Measurements from ENCODE around the gene CENPI. TPM values are rescaled to one million over a fixed set of nuclear protein-coding genes. Genes with fewer than 3 reads are reported as not detected.
A peak's percentile ranks its signal among the peaks of the same experiment; 100 is the strongest.

CENPI gene
- total and polyA plus RNA-seq, 2 of the 13 experiments (the other 11 are each of a cell fraction or from before 2014, with no cell fraction given) = 5.1 to 26.5 TPM

GRCh38 chrX:101097546-101098453 lies at the start of gene CENPI (continued):
- TF ChIP-seq, protein P1, sequence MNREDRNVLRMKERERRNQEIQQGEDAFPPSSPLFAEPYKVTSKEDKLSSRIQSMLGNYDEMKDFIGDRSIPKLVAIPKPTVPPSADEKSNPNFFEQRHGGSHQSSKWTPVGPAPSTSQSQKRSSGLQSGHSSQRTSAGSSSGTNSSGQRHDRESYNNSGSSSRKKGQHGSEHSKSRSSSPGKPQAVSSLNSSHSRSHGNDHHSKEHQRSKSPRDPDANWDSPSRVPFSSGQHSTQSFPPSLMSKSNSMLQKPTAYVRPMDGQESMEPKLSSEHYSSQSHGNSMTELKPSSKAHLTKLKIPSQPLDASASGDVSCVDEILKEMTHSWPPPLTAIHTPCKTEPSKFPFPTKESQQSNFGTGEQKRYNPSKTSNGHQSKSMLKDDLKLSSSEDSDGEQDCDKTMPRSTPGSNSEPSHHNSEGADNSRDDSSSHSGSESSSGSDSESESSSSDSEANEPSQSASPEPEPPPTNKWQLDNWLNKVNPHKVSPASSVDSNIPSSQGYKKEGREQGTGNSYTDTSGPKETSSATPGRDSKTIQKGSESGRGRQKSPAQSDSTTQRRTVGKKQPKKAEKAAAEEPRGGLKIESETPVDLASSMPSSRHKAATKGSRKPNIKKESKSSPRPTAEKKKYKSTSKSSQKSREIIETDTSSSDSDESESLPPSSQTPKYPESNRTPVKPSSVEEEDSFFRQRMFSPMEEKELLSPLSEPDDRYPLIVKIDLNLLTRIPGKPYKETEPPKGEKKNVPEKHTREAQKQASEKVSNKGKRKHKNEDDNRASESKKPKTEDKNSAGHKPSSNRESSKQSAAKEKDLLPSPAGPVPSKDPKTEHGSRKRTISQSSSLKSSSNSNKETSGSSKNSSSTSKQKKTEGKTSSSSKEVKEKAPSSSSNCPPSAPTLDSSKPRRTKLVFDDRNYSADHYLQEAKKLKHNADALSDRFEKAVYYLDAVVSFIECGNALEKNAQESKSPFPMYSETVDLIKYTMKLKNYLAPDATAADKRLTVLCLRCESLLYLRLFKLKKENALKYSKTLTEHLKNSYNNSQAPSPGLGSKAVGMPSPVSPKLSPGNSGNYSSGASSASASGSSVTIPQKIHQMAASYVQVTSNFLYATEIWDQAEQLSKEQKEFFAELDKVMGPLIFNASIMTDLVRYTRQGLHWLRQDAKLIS (CRISPR knock-in tag; IDR thresholded peaks at IDR 0.05) = no peak
- TF ChIP-seq ATF2 (CRISPR knock-in tag; IDR thresholded peaks at IDR 0.05) = 0 out of 2 replicates have a peak, but pooled peaks have one; percentile 2
- no peak for TF ChIP-seq KLF15 (CRISPR knock-in tag; IDR thresholded peaks at IDR 0.05; ENCODE audit: borderline replicate concordance)
- no peak for TF ChIP-seq ZNF737 (CRISPR knock-in tag; IDR thresholded peaks at IDR 0.05; ENCODE audit: borderline replicate concordance)
- peak; percentile 77 for TF ChIP-seq GATAD1 (CRISPR knock-in tag; IDR thresholded peaks at IDR 0.05)
- TF ChIP-seq SAP130 (CRISPR knock-in tag; IDR thresholded peaks at IDR 0.05; ENCODE audit: low read depth) = peak; percentile 83
- no peak for TF ChIP-seq BATF2 (CRISPR knock-in tag; IDR thresholded peaks at IDR 0.05)
- TF ChIP-seq, protein P2, sequence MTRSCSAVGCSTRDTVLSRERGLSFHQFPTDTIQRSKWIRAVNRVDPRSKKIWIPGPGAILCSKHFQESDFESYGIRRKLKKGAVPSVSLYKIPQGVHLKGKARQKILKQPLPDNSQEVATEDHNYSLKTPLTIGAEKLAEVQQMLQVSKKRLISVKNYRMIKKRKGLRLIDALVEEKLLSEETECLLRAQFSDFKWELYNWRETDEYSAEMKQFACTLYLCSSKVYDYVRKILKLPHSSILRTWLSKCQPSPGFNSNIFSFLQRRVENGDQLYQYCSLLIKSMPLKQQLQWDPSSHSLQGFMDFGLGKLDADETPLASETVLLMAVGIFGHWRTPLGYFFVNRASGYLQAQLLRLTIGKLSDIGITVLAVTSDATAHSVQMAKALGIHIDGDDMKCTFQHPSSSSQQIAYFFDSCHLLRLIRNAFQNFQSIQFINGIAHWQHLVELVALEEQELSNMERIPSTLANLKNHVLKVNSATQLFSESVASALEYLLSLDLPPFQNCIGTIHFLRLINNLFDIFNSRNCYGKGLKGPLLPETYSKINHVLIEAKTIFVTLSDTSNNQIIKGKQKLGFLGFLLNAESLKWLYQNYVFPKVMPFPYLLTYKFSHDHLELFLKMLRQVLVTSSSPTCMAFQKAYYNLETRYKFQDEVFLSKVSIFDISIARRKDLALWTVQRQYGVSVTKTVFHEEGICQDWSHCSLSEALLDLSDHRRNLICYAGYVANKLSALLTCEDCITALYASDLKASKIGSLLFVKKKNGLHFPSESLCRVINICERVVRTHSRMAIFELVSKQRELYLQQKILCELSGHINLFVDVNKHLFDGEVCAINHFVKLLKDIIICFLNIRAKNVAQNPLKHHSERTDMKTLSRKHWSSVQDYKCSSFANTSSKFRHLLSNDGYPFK (CRISPR knock-in tag; IDR thresholded peaks at IDR 0.05; ENCODE audit: borderline replicate concordance) = peak; percentile 30; the same call in 1 of the 2 replicates
- TF ChIP-seq ZNF446 (CRISPR knock-in tag; IDR thresholded peaks at IDR 0.05) = no peak
- TF ChIP-seq, protein P3, sequence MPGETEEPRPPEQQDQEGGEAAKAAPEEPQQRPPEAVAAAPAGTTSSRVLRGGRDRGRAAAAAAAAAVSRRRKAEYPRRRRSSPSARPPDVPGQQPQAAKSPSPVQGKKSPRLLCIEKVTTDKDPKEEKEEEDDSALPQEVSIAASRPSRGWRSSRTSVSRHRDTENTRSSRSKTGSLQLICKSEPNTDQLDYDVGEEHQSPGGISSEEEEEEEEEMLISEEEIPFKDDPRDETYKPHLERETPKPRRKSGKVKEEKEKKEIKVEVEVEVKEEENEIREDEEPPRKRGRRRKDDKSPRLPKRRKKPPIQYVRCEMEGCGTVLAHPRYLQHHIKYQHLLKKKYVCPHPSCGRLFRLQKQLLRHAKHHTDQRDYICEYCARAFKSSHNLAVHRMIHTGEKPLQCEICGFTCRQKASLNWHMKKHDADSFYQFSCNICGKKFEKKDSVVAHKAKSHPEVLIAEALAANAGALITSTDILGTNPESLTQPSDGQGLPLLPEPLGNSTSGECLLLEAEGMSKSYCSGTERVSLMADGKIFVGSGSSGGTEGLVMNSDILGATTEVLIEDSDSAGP (CRISPR knock-in tag; IDR thresholded peaks at IDR 0.05; ENCODE audit: borderline replicate concordance) = no peak; the same call in 1 of the 2 replicates
- TF ChIP-seq ATF6 (CRISPR knock-in tag; conservative IDR thresholded peaks at IDR 0.05) = no peak
- TF ChIP-seq ZNF256 (CRISPR knock-in tag; conservative IDR thresholded peaks at IDR 0.05) = no peak
- 0 out of 2 replicates have a peak, but pooled peaks have one; percentile 14 for TF ChIP-seq ELF1 (CRISPR knock-in tag; IDR thresholded peaks at IDR 0.05)
- no peak for TF ChIP-seq ZNF354B (CRISPR knock-in tag; IDR thresholded peaks at IDR 0.05)
- no peak for TF ChIP-seq SRY (CRISPR knock-in tag; IDR thresholded peaks at IDR 0.05)

Measured in HepG2 (cell line).